HepG2 (cell line): ENCODE measurements around the gene PIGO. TPM values are rescaled to one million over a fixed set of nuclear protein-coding genes. Genes with fewer than 3 reads are reported as not detected.

Source experiments
- MYC ChIP-seq: sonication (generic); formaldehyde crosslinking; IDR thresholded peaks from 2 replicates; pipeline ENCODE4 v1.9.0; 2021; ENCODE audit warnings: missing genetic modification reagents, borderline replicate concordance
- NONO ChIP-seq, 2 experiments: fragments of 450-650 bp in 1 of 2; sonication (generic) in 1 of 2; formaldehyde crosslinking in 1 of 2; IDR thresholded peaks in 1 of 2; conservative IDR thresholded peaks in 1 of 2; 2 replicates each; pipeline versions ENCODE4 v1.6.1 to v1.8.0; 2017 to 2022; ENCODE audit warnings: mild to moderate bottlenecking in 1 of 2, missing genetic modification reagents in 1 of 2, moderate library complexity in 1 of 2
- NR2C2 ChIP-seq: sonication (generic); formaldehyde crosslinking; IDR thresholded peaks from 2 replicates; pipeline ENCODE4 v1.4.0; 2020; ENCODE audit warnings: missing genetic modification reagents, mild to moderate bottlenecking, moderate library complexity, borderline replicate concordance
- POGZ ChIP-seq: sonication (generic); formaldehyde crosslinking; IDR thresholded peaks from 2 replicates; pipeline ENCODE4 v1.4.0; 2020; ENCODE audit warnings: mild to moderate bottlenecking, missing genetic modification reagents
- PRMT3 ChIP-seq: sonication (generic); formaldehyde crosslinking; IDR thresholded peaks from 2 replicates; pipeline ENCODE4 v1.8.1; 2022; ENCODE audit warnings: low read depth, mild to moderate bottlenecking, moderate library complexity, missing genetic modification reagents, borderline replicate concordance
- SMYD3 ChIP-seq: sonication (generic); formaldehyde crosslinking; IDR thresholded peaks from 2 replicates; pipeline ENCODE4 v1.8.1; 2023; ENCODE audit warnings: mild to moderate bottlenecking, missing genetic modification reagents
- TBX3 ChIP-seq: fragments of 450-650 bp; IDR thresholded peaks from 2 replicates; pipeline ENCODE4 v1.6.1; 2017; ENCODE audit warnings: antibody characterized with exemption, mild to moderate bottlenecking, inconsistent platforms, borderline replicate concordance
- THAP11 ChIP-seq: IDR thresholded peaks from 2 replicates; pipeline ENCODE4 v1.6.1; 2016; ENCODE audit warnings: missing biosample characterization, missing genetic modification reagents
- U2AF2 ChIP-seq: fragments of 200-400 bp; formaldehyde crosslinking; IDR thresholded peaks from 2 replicates; pipeline ENCODE4 v1.6.1; 2017; ENCODE audit warnings: low read depth, mild to moderate bottlenecking, low read length
- ZBTB7A ChIP-seq: sonication (generic); formaldehyde crosslinking; IDR thresholded peaks from 2 replicates; pipeline ENCODE4 v1.8.0; 2022; ENCODE audit warnings: mild to moderate bottlenecking, missing genetic modification reagents
- ZNF282 ChIP-seq: fragments of 450-650 bp; IDR thresholded peaks from 2 replicates; pipeline ENCODE4 v1.6.1; 2018; ENCODE audit not compliant: partially characterized antibody
- ZNF3 ChIP-seq: IDR thresholded peaks from 2 replicates; pipeline ENCODE4 v1.7.0; 2017; ENCODE audit warnings: inconsistent platforms
- ZNF331 ChIP-seq: sonication (generic); formaldehyde crosslinking; IDR thresholded peaks from 2 replicates; pipeline ENCODE4 v1.4.0; 2020; ENCODE audit warnings: missing genetic modification reagents
- ZNF33B ChIP-seq: sonication (generic); formaldehyde crosslinking; IDR thresholded peaks from 2 replicates; pipeline ENCODE4 v1.5.1; 2020; ENCODE audit warnings: mild to moderate bottlenecking, missing genetic modification reagents
- ZNF564 ChIP-seq: sonication (generic); formaldehyde crosslinking; IDR thresholded peaks from 2 replicates; pipeline ENCODE4 v1.8.1; 2023; ENCODE audit warnings: mild to moderate bottlenecking, missing genetic modification reagents
- ZNF652 ChIP-seq: IDR thresholded peaks from 2 replicates; pipeline ENCODE4 v1.6.1; 2016; ENCODE audit warnings: low read depth, borderline replicate concordance
- ZNF672 ChIP-seq: sonication (generic); formaldehyde crosslinking; IDR thresholded peaks from 2 replicates; pipeline ENCODE4 v1.8.1; 2022; ENCODE audit warnings: missing genetic modification reagents
- polyA plus RNA-seq, 8 experiments: library from polyadenylated mRNA; depleted of rRNA in 3 of 8; stranded (reverse) in 7 of 8; unstranded in 1 of 8; fragments of >200 nt; fragmentation: Illumina TruSeq in 4 of 8; extraction: Trizol in 4 of 8; gene quantifications; 2 replicates each; pipeline versions ENCODE4 v1.2.1 to v1.2.3, GENCODE V29; 2011 to 2016; ENCODE audit warnings: low read depth in 4 of 8, missing spikeins in 1 of 8, mixed read lengths in 1 of 8; ENCODE audit not compliant: insufficient read depth in 1 of 8
- total RNA-seq, 5 experiments: library from RNA; depleted of rRNA; stranded (reverse); fragments of >200 nt; fragmentation: Illumina TruSeq; extraction: Trizol; gene quantifications; 2 replicates each; pipeline ENCODE4 v1.2.3, GENCODE V29; 2016; ENCODE audit warnings: low read depth in 1 of 5
- TF ChIP-seq, protein P1 (sequence below): sonication (generic); formaldehyde crosslinking; IDR thresholded peaks from 2 replicates; pipeline ENCODE4 v1.5.0; 2020; ENCODE audit warnings: missing genetic modification reagents
- TF ChIP-seq, protein P2 (sequence below): sonication (generic); formaldehyde crosslinking; IDR thresholded peaks from 2 replicates; pipeline ENCODE4 v1.4.0; 2020; ENCODE audit warnings: missing genetic modification reagents
- TF ChIP-seq, protein P3 (sequence below): fragments of 450-650 bp; IDR thresholded peaks from 2 replicates; pipeline ENCODE4 v1.6.1; 2016
- TF ChIP-seq, protein P4 (sequence below): sonication (generic); formaldehyde crosslinking; IDR thresholded peaks from 2 replicates; pipeline ENCODE4 v1.5.1; 2020; ENCODE audit warnings: missing genetic modification reagents, mild to moderate bottlenecking, borderline replicate concordance

Gene PIGO
- total and polyA plus RNA-seq, 2 of the 13 experiments (the other 11 are each of a cell fraction or from before 2014, with no cell fraction given), result 20.5 to 26.2 TPM

DNA sequence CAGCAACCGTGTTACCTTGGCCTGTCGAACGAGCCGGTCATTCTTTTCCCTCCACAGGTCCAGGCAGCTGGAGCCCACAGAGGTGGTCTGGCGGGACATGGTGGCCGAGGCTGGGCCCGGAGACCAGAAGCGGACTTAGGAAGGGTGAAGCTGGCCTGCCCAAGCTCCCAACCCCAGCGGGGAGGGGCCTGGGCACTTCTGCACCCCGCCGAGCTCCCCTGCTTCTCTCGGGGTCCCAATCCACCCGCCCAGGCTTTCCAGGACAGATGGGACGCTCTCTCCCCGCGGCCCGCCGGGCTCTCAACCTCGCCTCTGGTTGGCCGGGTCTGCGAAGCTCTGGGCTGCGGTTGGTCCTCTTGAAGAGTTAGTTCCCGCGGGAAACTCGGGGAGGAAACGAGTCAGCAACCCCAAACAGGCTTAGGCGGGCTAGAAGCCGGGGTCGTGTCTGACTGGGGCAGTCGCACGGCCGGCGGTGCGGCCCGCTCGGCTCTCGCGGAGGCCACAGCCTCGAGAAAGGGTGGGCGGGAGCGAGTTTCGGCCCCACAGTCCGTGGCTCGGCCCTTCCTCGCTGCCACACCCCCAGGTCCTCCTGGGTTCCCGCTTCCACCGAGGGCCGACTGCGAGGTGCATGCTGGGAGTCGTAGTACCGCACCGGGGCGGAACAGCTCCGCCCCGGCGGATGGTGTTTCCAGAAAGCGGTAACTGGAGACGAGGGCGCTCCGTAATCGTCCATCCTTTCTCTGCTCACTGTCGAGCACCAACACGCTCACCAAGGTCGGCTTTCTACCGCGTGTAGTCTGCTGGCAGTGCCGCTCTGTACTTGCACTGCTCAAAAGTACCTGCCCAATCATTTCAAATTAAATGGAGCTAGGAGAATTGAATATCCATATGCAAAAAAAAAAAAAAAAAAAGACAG lies 16.7 kb downstream of the PIGO start, which contains the start of gene FANCG (continued):
- peak; percentile 63; the same call in 1 of the 2 replicates for TF ChIP-seq POGZ
- TF ChIP-seq, protein P1, sequence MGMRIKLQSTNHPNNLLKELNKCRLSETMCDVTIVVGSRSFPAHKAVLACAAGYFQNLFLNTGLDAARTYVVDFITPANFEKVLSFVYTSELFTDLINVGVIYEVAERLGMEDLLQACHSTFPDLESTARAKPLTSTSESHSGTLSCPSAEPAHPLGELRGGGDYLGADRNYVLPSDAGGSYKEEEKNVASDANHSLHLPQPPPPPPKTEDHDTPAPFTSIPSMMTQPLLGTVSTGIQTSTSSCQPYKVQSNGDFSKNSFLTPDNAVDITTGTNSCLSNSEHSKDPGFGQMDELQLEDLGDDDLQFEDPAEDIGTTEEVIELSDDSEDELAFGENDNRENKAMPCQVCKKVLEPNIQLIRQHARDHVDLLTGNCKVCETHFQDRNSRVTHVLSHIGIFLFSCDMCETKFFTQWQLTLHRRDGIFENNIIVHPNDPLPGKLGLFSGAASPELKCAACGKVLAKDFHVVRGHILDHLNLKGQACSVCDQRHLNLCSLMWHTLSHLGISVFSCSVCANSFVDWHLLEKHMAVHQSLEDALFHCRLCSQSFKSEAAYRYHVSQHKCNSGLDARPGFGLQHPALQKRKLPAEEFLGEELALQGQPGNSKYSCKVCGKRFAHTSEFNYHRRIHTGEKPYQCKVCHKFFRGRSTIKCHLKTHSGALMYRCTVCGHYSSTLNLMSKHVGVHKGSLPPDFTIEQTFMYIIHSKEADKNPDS (CRISPR knock-in tag), result peak; percentile 70; the same call in 1 of the 2 replicates
- TF ChIP-seq PRMT3 (CRISPR knock-in tag), result no peak
- TF ChIP-seq, protein P2, sequence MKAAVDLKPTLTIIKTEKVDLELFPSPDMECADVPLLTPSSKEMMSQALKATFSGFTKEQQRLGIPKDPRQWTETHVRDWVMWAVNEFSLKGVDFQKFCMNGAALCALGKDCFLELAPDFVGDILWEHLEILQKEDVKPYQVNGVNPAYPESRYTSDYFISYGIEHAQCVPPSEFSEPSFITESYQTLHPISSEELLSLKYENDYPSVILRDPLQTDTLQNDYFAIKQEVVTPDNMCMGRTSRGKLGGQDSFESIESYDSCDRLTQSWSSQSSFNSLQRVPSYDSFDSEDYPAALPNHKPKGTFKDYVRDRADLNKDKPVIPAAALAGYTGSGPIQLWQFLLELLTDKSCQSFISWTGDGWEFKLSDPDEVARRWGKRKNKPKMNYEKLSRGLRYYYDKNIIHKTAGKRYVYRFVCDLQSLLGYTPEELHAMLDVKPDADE (CRISPR knock-in tag), result no peak
- no peak for TF ChIP-seq ZNF282
- TF ChIP-seq ZNF652, result no peak
- no peak; the same call in 1 of the 2 replicates for TF ChIP-seq ZNF331
- TF ChIP-seq, protein P3, sequence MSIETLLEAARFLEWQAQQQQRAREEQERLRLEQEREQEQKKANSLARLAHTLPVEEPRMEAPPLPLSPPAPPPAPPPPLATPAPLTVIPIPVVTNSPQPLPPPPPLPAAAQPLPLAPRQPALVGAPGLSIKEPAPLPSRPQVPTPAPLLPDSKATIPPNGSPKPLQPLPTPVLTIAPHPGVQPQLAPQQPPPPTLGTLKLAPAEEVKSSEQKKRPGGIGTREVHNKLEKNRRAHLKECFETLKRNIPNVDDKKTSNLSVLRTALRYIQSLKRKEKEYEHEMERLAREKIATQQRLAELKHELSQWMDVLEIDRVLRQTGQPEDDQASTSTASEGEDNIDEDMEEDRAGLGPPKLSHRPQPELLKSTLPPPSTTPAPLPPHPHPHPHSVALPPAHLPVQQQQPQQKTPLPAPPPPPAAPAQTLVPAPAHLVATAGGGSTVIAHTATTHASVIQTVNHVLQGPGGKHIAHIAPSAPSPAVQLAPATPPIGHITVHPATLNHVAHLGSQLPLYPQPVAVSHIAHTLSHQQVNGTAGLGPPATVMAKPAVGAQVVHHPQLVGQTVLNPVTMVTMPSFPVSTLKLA, result peak; percentile 36
- no peak for TF ChIP-seq ZBTB7A (CRISPR knock-in tag)
- TF ChIP-seq THAP11 (CRISPR knock-in tag), result peak; percentile 98
- TF ChIP-seq ZNF3 (CRISPR knock-in tag), result no peak
- no peak for TF ChIP-seq ZNF672 (CRISPR knock-in tag)
- peak; percentile 72 for TF ChIP-seq MYC (CRISPR knock-in tag)
- no peak for TF ChIP-seq NONO (IDR thresholded peaks at IDR 0.05)
- peak; percentile 65 for TF ChIP-seq NONO (CRISPR knock-in tag; conservative IDR thresholded peaks at IDR 0.05)
- no peak for TF ChIP-seq U2AF2
- TF ChIP-seq, protein P4, sequence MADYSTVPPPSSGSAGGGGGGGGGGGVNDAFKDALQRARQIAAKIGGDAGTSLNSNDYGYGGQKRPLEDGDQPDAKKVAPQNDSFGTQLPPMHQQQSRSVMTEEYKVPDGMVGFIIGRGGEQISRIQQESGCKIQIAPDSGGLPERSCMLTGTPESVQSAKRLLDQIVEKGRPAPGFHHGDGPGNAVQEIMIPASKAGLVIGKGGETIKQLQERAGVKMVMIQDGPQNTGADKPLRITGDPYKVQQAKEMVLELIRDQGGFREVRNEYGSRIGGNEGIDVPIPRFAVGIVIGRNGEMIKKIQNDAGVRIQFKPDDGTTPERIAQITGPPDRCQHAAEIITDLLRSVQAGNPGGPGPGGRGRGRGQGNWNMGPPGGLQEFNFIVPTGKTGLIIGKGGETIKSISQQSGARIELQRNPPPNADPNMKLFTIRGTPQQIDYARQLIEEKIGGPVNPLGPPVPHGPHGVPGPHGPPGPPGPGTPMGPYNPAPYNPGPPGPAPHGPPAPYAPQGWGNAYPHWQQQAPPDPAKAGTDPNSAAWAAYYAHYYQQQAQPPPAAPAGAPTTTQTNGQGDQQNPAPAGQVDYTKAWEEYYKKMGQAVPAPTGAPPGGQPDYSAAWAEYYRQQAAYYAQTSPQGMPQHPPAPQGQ (CRISPR knock-in tag), result no peak
- TF ChIP-seq SMYD3 (CRISPR knock-in tag), result no peak
- TF ChIP-seq TBX3, result no peak
- no peak for TF ChIP-seq ZNF33B (CRISPR knock-in tag)
- peak; percentile 60; the same call in 1 of the 2 replicates for TF ChIP-seq NR2C2 (CRISPR knock-in tag)
- TF ChIP-seq ZNF564 (CRISPR knock-in tag), result 0 out of 2 replicates have a peak, but pooled peaks have one; percentile 36
